Heart left ventricle (tissue), 16 donors: ENCODE measurements around the gene UBE2E2. TPM values are rescaled to one million over a fixed set of nuclear protein-coding genes. Genes with fewer than 3 reads are reported as not detected.

ENCODE experiments used
- ATAC-seq, 4 donors: fragments of 200-7000 bp; cut with Tn5 transposase; one replicate each; pipeline ENCODE4 v1.9.1; 2020 to 2022; ENCODE audit warnings: moderate library complexity in 4 of 4, mild to moderate bottlenecking in 3 of 4, moderate number of reproducible peaks in 1 of 4
- DNase-seq, 5 donors: peaks; one replicate each; pipeline ENCODE4 v3.0.0-alpha.2; 2020
- H3K27ac ChIP-seq, 12 donors: fragments of 200-600 bp; sonication (generic) in 4 of 12; one replicate each; pipeline versions ENCODE4 v1.5.0 to v1.8.0; 2016 to 2022; ENCODE audit warnings: mild to moderate bottlenecking in 2 of 12
- H3K27me3 ChIP-seq, 9 donors: fragments of 200-600 bp; sonication (generic) in 2 of 9; one replicate each; pipeline versions ENCODE4 v1.5.1 to v1.8.0; 2016 to 2022; ENCODE audit warnings: mild to moderate bottlenecking in 3 of 9
- H3K36me3 ChIP-seq, 9 donors: fragments of 200-600 bp; sonication (generic) in 2 of 9; one replicate each; pipeline versions ENCODE4 v1.5.0 to v1.8.0; 2018 to 2022; ENCODE audit warnings: mild to moderate bottlenecking in 2 of 9
- H3K4me1 ChIP-seq, 12 donors: fragments of 200-600 bp; sonication (generic) in 4 of 12; one replicate each; pipeline versions ENCODE4 v1.5.0 to v1.8.0; 2016 to 2022; ENCODE audit warnings: mild to moderate bottlenecking in 3 of 12
- H3K4me3 ChIP-seq, 12 donors: fragments of 200-600 bp; sonication (generic) in 4 of 12; one replicate each; pipeline versions ENCODE4 v1.5.0 to v1.8.0; 2017 to 2022; ENCODE audit warnings: mild to moderate bottlenecking in 9 of 12, moderate library complexity in 4 of 12
- H3K9me3 ChIP-seq, 12 donors: fragments of 200-600 bp; sonication (generic) in 4 of 12; one replicate each; pipeline versions ENCODE4 v1.5.0 to v1.8.0; 2016 to 2022; ENCODE audit warnings: mild to moderate bottlenecking in 1 of 12
- CTCF ChIP-seq, 12 donors: fragments of 200-600 bp; sonication (generic) in 4 of 12; IDR thresholded peaks; one replicate each; pipeline versions ENCODE4 v1.5.0 to v1.8.0; 2018 to 2022; ENCODE audit warnings: antibody characterized with exemption in 12 of 12, mild to moderate bottlenecking in 5 of 12
- POLR2A ChIP-seq, 2 donors: fragments of 450-650 bp; IDR thresholded peaks; one replicate each; pipeline ENCODE4 v1.6.1; 2017; ENCODE audit warnings: antibody characterized with exemption in 2 of 2, mild to moderate bottlenecking in 2 of 2, moderate library complexity in 2 of 2
- WGBS, 4 donors: extraction: QIAGEN DNeasy Blood & Tissue Kit in 2 of 4; methylation state at CpG; one replicate each; pipeline versions ENCODE4 v1.1.5 to v1.1.7; 2013 to 2018; 5-methylcytosine and 5-hydroxymethylcytosine counted together
- intact Hi-C, 10 donors: fragments of 100-400 bp; cut with DNase I; formaldehyde crosslinking; loops; one replicate each; pipeline versions ENCODE4 v1.11.1 to v1.14.2; 2022
- polyA plus RNA-seq, 2 donors: library from polyadenylated mRNA; stranded (reverse); fragments of 200-250 nt; gene quantifications; one replicate each; pipeline ENCODE4 v1.2.3, GENCODE V29; 2013
- total RNA-seq, 9 donors: library from RNA; depleted of rRNA in 2 of 9; stranded (reverse); fragments of >200 nt in 2 of 9; fragmentation: NEBNext Ultra II Directional in 3 of 9; extraction: Animal tissue kit (Norgen Biotek cat#: 25700) in 3 of 9; gene quantifications; one replicate each; pipeline versions ENCODE4 v1.1.0 to v1.2.4, GENCODE V29; 2016 to 2023
- donor health status: ischemic (EF 13 %, LVEDD 7.1; RV severe dilation, severe dysfunction).
- donor health status: healthy with polysubstance abuse.
- donor health status: DM: no; HTN: yes; CAD: no.
- donor health status: DM: no; HTN: no; CAD: no.
- donor health status: ischemic (EF 25% LVEDD 6.9; RV normal size, moderate dysfunction).
- donor health status: ischemic (EF 25% LVEDD 5.7; RV mildly dilated, moderate dysfunction).
- donor health status: healthy.
- donor health status: DM: yes; HTN: yes; CAD: no.
- donor health status: ischemic (EF 35%, LVEDD 5.7; RV mildly dilated, moderate dysfunction).
- donor health status: nonischemic (EF 11% LVEDD 7.7; RV severe dilation, severe dysfunction).
- donor health status: DM: yes; HTN: yes; CAD: no.
- donor health status: PGD.
- donor health status: ischemic (EF 29% LVEDD 5.4; RV normal size, mild dysfunction).
- donor health status: nonischemic (EF 23%, LVEDD 6.1; RV moderate dilation, normal function).

The UBE2E2 gene
- total and polyA plus RNA-seq, 11 donors = 21.9 to 63.9 (median 50.8) TPM

GRCh38 chr3:23587513-23587912 lies 384.4 kb downstream of the UBE2E2 start:
- DNase-seq = no peak
- Histone ChIP-seq H3K4me3 (no peak overlapping the region), H3K27me3 (no peaks in the 10 kb centered on the region), H3K36me3 (no peaks in the 10 kb centered on the region), H3K27ac (no peak overlapping the region), H3K4me1 (peaks cover 0 to 16% (median 2%) of the 10 kb centered on the region in 12 donors), H3K9me3 (peaks cover 0 to 15% (median 0%) of the 10 kb centered on the region in 12 donors)
- intact Hi-C loops = no loop called here
- no peak for ATAC-seq
- WGBS, 4 donors = 78 to 87% (median 85%) methylated on average over 3 of the region's 3 CpGs
- TF ChIP-seq POLR2A (IDR thresholded peaks at IDR 0.05) = no peak
- no peak for TF ChIP-seq CTCF (IDR thresholded peaks at IDR 0.05)

GRCh38 chr3:23588547-23588946 lies 385.4 kb downstream of the UBE2E2 start:
- intact Hi-C loops = no loop called here
- H3K36me3 ChIP-seq = no peaks in the 10 kb centered on the region
- peaks cover 0 to 7% (median 0%) of the 10 kb centered on the region in 12 donors for H3K9me3 ChIP-seq
- 74 to 77% (median 75%) methylated on average over 3 of the region's 3 CpGs for WGBS, 4 donors
- no peak overlapping the region for H3K27ac ChIP-seq
- no peak overlapping the region for H3K4me3 ChIP-seq
- DNase-seq (no peak), ATAC-seq (no peak)
- no peak for TF ChIP-seq POLR2A (IDR thresholded peaks at IDR 0.05)
- no peak for TF ChIP-seq CTCF (IDR thresholded peaks at IDR 0.05)
- no peaks in the 10 kb centered on the region for H3K27me3 ChIP-seq
- H3K4me1 ChIP-seq = peaks cover 0 to 16% (median 2%) of the 10 kb centered on the region in 12 donors

GRCh38 chr3:23589602-23590001 lies 386.5 kb downstream of the UBE2E2 start:
- DNase-seq = no peak
- 70 to 86% (median 85%) methylated on average over 10 of the region's 10 CpGs for WGBS, 4 donors
- Histone ChIP-seq H3K27ac (no peak overlapping the region), H3K4me1 (peaks cover 0 to 16% (median 2%) of the 10 kb centered on the region in 12 donors), H3K36me3 (no peaks in the 10 kb centered on the region), H3K27me3 (no peaks in the 10 kb centered on the region), H3K9me3 (no peaks in the 10 kb centered on the region), H3K4me3 (no peak overlapping the region)
- TF ChIP-seq POLR2A (IDR thresholded peaks at IDR 0.05) (no peak), CTCF (IDR thresholded peaks at IDR 0.05) (no peak)
- ATAC-seq = peak in 2 of 4 donors; percentile 29 to 41
- intact Hi-C loops = no loop called here

GRCh38 chr3:23590424-23591273 lies 387.5 kb downstream of the UBE2E2 start:
- peak overlapping the region in 1 of 12 donors; percentile 4 for H3K27ac ChIP-seq
- H3K36me3 ChIP-seq = no peaks in the 10 kb centered on the region
- ATAC-seq = peak in 3 of 4 donors; percentile 48 to 53 (median 49)
- H3K4me3 ChIP-seq = no peak overlapping the region
- no peaks in the 10 kb centered on the region for H3K27me3 ChIP-seq
- intact Hi-C loops = no loop called here
- DNase-seq = no peak
- TF ChIP-seq POLR2A (IDR thresholded peaks at IDR 0.05) = no peak
- TF ChIP-seq CTCF (IDR thresholded peaks at IDR 0.05) = no peak
- no peaks in the 10 kb centered on the region for H3K9me3 ChIP-seq
- 49 to 61% (median 50%) methylated on average over 8 of the region's 8 CpGs for WGBS, 4 donors
- H3K4me1 ChIP-seq = peaks cover 0 to 16% (median 2%) of the 10 kb centered on the region in 12 donors
